H1 (cell line): ENCODE measurements around the gene C19orf38. TPM values are rescaled to one million over a fixed set of nuclear protein-coding genes. Genes with fewer than 3 reads are reported as not detected.

Source experiments
- BACH1 ChIP-seq: IDR thresholded peaks from 2 replicates; pipeline ENCODE4 v1.6.1; 2012; ENCODE audit warnings: low read length, improper control_type of control experiment
- polyA plus RNA-seq, 7 experiments: library from polyadenylated mRNA; depleted of rRNA in 3 of 7; stranded (reverse) in 5 of 7; unstranded in 2 of 7; fragments of >200 nt in 5 of 7; fragments of 200-250 nt in 2 of 7; gene quantifications; 1 replicate in 5 of 7; 2 replicates in 1 of 7; 4 replicates in 1 of 7; pipeline versions ENCODE4 v1.2.1 to v1.2.3, GENCODE V29; 2011 to 2013; ENCODE audit warnings: missing spikeins in 2 of 7, mixed read lengths in 2 of 7
- total RNA-seq: library from RNA; stranded (reverse); fragmentation: NEBNext Ultra II Directional; extraction: Animal tissue kit (Norgen Biotek cat#: 25700); gene quantifications from 2 replicates; pipeline ENCODE4 v1.2.1, GENCODE V29; 2021

The C19orf38 gene
- total and polyA plus RNA-seq, 2 of the 8 experiments (the other 6 are each of a cell fraction or from before 2014, with no cell fraction given), result 0.53 TPM; not detected in 1

GRCh38 chr19:10874024-10874423 lies 25.8 kb downstream of the C19orf38 start (continued):
- no peak for TF ChIP-seq BACH1
